B cell (primary cell): ENCODE measurements around the gene GYPA.

Source experiments
- CTCF ChIP-seq: fragments of 200-600 bp; IDR thresholded peaks from one replicate; pipeline ENCODE4 v1.8.0; 2022; ENCODE audit warnings: antibody characterized with exemption, mild to moderate bottlenecking
- EZH2 ChIP-seq: IDR thresholded peaks from 2 replicates; pipeline ENCODE4 v1.6.1; 2012; ENCODE audit warnings: borderline replicate concordance, low read depth, mild to moderate bottlenecking, moderate library complexity, low read length; ENCODE audit not compliant: insufficient read depth, poor library complexity, severe bottlenecking

DNA sequence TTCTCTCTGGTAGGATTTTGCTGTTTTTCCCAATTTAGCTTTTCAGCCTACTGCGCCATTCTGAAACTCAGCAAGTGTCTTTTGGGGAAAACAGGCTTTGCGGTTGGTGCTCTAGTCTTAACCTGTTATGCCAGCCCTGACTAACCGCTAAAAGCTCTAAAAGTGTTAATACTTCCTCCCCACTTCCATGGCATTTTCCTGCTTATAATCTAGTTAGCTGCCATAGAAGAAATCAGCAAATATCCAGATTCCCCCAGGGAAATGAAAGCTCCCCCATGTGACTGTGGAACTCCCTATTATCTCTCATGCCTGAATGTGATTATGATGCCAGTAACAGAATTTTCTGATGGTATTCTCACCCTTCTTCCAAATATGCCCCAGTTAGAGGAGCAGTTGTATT is 28.7 kb upstream of the GYPA start:
- TF ChIP-seq CTCF = no peak
- no peak for TF ChIP-seq EZH2
